Caco-2 (cell line): Measurements from ENCODE around the gene AP3B1. TPM values are rescaled to one million over a fixed set of nuclear protein-coding genes. Genes with fewer than 3 reads are reported as not detected.

Experiments
- BruUV-seq: library from RNA; stranded (reverse); fragments of 400-500 nt; replicated peaks from 2 replicates; lab custom pipeline; 2021; lab: Mats Ljungman, UMichigan
- CTCF ChIA-PET: fragments of 300-600 bp; sonication (Branson Sonifier 250); formaldehyde crosslinking; loops from one replicate; lab custom pipeline; 2022; ENCODE audit warnings: antibody characterized with exemption; lab: Charles Lee
- POLR2A ChIA-PET: fragments of 300-600 bp; sonication (Branson Sonifier 250); formaldehyde crosslinking; loops from one replicate; lab custom pipeline; 2022; ENCODE audit warnings: antibody characterized with exemption; lab: Charles Lee
- DNase-seq, 2 experiments: peaks; one replicate each; pipeline versions ENCODE4 v3.0.0 to v3.0.0-alpha.2; 2020 to 2022
- H3K27me3 ChIP-seq: replicated peaks from 2 replicates; pipeline ENCODE4 v1.6.0; 2011; ENCODE audit warnings: low read length; ENCODE audit not compliant: control insufficient read depth, insufficient read depth
- H3K36me3 ChIP-seq: 2 replicates; pipeline ENCODE4 v1.5.1; 2011; ENCODE audit warnings: low read length; ENCODE audit not compliant: control insufficient read depth, insufficient read depth
- H3K4me1 ChIP-seq: fragments of 250-450 bp; sonication (Bioruptor Pico); 2 replicates; pipeline ENCODE4 v1.5.1; 2020; ENCODE audit warnings: mild to moderate bottlenecking
- H3K4me3 ChIP-seq: 2 replicates; pipeline ENCODE4 v1.5.1; 2011; ENCODE audit warnings: low read depth, mild to moderate bottlenecking, control low read depth, low read length
- H3K9me3 ChIP-seq: fragments of 250-450 bp; sonication (Bioruptor Pico); 2 replicates; pipeline ENCODE4 v1.5.1; 2020; ENCODE audit warnings: mild to moderate bottlenecking, moderate library complexity
- H3K27ac Mint-ChIP-seq: one replicate; pipeline ENCODE4 v1.8.0; 2022; ENCODE audit warnings: mixed read lengths; ENCODE audit not compliant: unreplicated experiment
- H3K27me3 Mint-ChIP-seq: one replicate; pipeline ENCODE4 v1.8.0; 2022; ENCODE audit warnings: mixed read lengths; ENCODE audit not compliant: insufficient read depth, unreplicated experiment
- H3K36me3 Mint-ChIP-seq: one replicate; pipeline ENCODE4 v1.8.0; 2022; ENCODE audit warnings: mild to moderate bottlenecking, mixed read lengths; ENCODE audit not compliant: insufficient read depth, unreplicated experiment
- H3K4me1 Mint-ChIP-seq: one replicate; pipeline ENCODE4 v1.8.0; 2022; ENCODE audit warnings: low read depth, mixed read lengths; ENCODE audit not compliant: unreplicated experiment
- H3K4me3 Mint-ChIP-seq: one replicate; pipeline ENCODE4 v1.8.0; 2022; ENCODE audit warnings: mild to moderate bottlenecking, moderate library complexity, mixed read lengths; ENCODE audit not compliant: unreplicated experiment
- H3K9me3 Mint-ChIP-seq: one replicate; pipeline ENCODE4 v1.8.0; 2022; ENCODE audit warnings: mixed read lengths; ENCODE audit not compliant: unreplicated experiment
- CTCF ChIP-seq, 2 experiments: fragments of 200-600 bp in 1 of 2; IDR thresholded peaks; 1 replicate in 1 of 2; 2 replicates in 1 of 2; pipeline versions ENCODE4 v1.5.1 to v1.8.0; 2011 to 2022; ENCODE audit warnings: antibody characterized with exemption in 1 of 2, control low read depth in 1 of 2, inconsistent platforms in 1 of 2, low read depth in 1 of 2, low read length in 1 of 2, mild to moderate bottlenecking in 1 of 2, moderate library complexity in 1 of 2; ENCODE audit not compliant: insufficient read depth in 1 of 2, severe bottlenecking in 1 of 2, unreplicated experiment in 1 of 2
- intact Hi-C: fragments of 100-400 bp; cut with micrococcal nuclease; formaldehyde crosslinking; loops from one replicate; pipeline ENCODE4 v1.10.0; 2022; ENCODE audit not compliant: unreplicated experiment
- total RNA-seq: library from RNA; stranded (reverse); gene quantifications from 2 replicates; pipeline ENCODE4 v1.2.3, GENCODE V29; 2022

AP3B1 gene
- total RNA-seq, 1 experiment from 2014 or later: 52.7 TPM

GRCh38 chr5:78280261-78280660, 14.2 kb downstream of the AP3B1 start:
- no peak overlapping the region for H3K27ac Mint-ChIP-seq
- POLR2A ChIA-PET: no interaction called here
- TF ChIP-seq CTCF (IDR thresholded peaks at IDR 0.05; ENCODE audit: insufficient read depth in 1 of 2, low read depth in 1 of 2, low read length in 1 of 2, severe bottlenecking in 1 of 2, unreplicated experiment in 1 of 2): no peak
- Histone ChIP-seq H3K4me3 (no peak overlapping the region), H3K27me3 (no peaks in the 10 kb centered on the region), H3K4me1 (peaks cover 12% of the 10 kb centered on the region), H3K9me3 (no peaks in the 10 kb centered on the region), H3K36me3 (no peaks in the 10 kb centered on the region)
- no peaks in the 10 kb centered on the region for H3K36me3 Mint-ChIP-seq
- no TSS peak for BruUV-seq
- H3K4me1 Mint-ChIP-seq: peaks cover 20% of the 10 kb centered on the region
- CTCF ChIA-PET: no interaction called here
- no peaks in the 10 kb centered on the region for H3K27me3 Mint-ChIP-seq
- intact Hi-C loops: no loop called here
- H3K4me3 Mint-ChIP-seq: no peak overlapping the region
- no peaks in the 10 kb centered on the region for H3K9me3 Mint-ChIP-seq
- DNase-seq: no peak

GRCh38 chr5:78279194-78279593, 15.3 kb downstream of the AP3B1 start:
- ChIA-PET POLR2A (no interaction called here), CTCF (no interaction called here)
- Histone ChIP-seq H3K9me3 (no peaks in the 10 kb centered on the region), H3K4me1 (peaks cover 12% of the 10 kb centered on the region), H3K36me3 (no peaks in the 10 kb centered on the region), H3K4me3 (no peak overlapping the region), H3K27me3 (no peaks in the 10 kb centered on the region)
- Mint-ChIP-seq H3K36me3 (peaks cover 2% of the 10 kb centered on the region), H3K27ac (no peak overlapping the region), H3K4me3 (no peak overlapping the region), H3K9me3 (no peaks in the 10 kb centered on the region), H3K27me3 (no peaks in the 10 kb centered on the region), H3K4me1 (peaks cover 19% of the 10 kb centered on the region)
- intact Hi-C loops: no loop called here
- no peak for DNase-seq
- TF ChIP-seq CTCF (IDR thresholded peaks at IDR 0.05; ENCODE audit: insufficient read depth in 1 of 2, low read depth in 1 of 2, low read length in 1 of 2, severe bottlenecking in 1 of 2, unreplicated experiment in 1 of 2): no peak
- no TSS peak for BruUV-seq

GRCh38 chr5:78277715-78278114, 16.8 kb downstream of the AP3B1 start:
- no peaks in the 10 kb centered on the region for H3K36me3 ChIP-seq
- no peaks in the 10 kb centered on the region for H3K9me3 ChIP-seq
- ChIA-PET POLR2A (no interaction called here), CTCF (no interaction called here)
- H3K27me3 ChIP-seq: no peaks in the 10 kb centered on the region
- peaks cover 12% of the 10 kb centered on the region for H3K4me1 ChIP-seq
- BruUV-seq: no TSS peak
- Mint-ChIP-seq H3K4me1 (peaks cover 22% of the 10 kb centered on the region), H3K27ac (no peak overlapping the region), H3K27me3 (no peaks in the 10 kb centered on the region), H3K9me3 (no peaks in the 10 kb centered on the region), H3K36me3 (peaks cover 13% of the 10 kb centered on the region), H3K4me3 (no peak overlapping the region)
- H3K4me3 ChIP-seq: no peak overlapping the region
- DNase-seq: no peak
- intact Hi-C loops: no loop called here
- no peak for TF ChIP-seq CTCF (IDR thresholded peaks at IDR 0.05; ENCODE audit: insufficient read depth in 1 of 2, low read depth in 1 of 2, low read length in 1 of 2, severe bottlenecking in 1 of 2, unreplicated experiment in 1 of 2)
